HCT116 (cell line): Measurements from ENCODE around the gene ABCA5. TPM values are rescaled to one million over a fixed set of nuclear protein-coding genes. Genes with fewer than 3 reads are reported as not detected.

Source experiments
- ATAC-seq: fragments of 200-7000 bp; cut with Tn5 transposase; 2 replicates; pipeline ENCODE4 v1.9.1; 2020; ENCODE audit warnings: mild to moderate bottlenecking, moderate library complexity
- BruUV-seq: library from RNA; stranded (reverse); fragments of 400-500 nt; replicated peaks from 2 replicates; lab custom pipeline; 2021; lab: Mats Ljungman, UMichigan
- CTCF ChIA-PET: fragments of 300-600 bp; sonication (Branson Sonifier 250); formaldehyde crosslinking; loops from one replicate; lab custom pipeline; 2021; ENCODE audit warnings: antibody characterized with exemption; lab: Charles Lee
- POLR2A ChIA-PET: fragments of 300-600, 350-600 bp; sonication (Branson Sonifier 250); formaldehyde crosslinking; loops from one replicate; lab custom pipeline; 2021; ENCODE audit warnings: antibody characterized with exemption; lab: Charles Lee
- RAD21 ChIA-PET, 2 experiments: fragments of 300-600 bp; sonication (Branson Sonifier 250); formaldehyde crosslinking; loops; one replicate each; lab custom pipeline; 2023; ENCODE audit warnings: low total read pairs in 2 of 2; ENCODE audit not compliant: uncharacterized antibody in 2 of 2, unreplicated experiment in 2 of 2, low non-redundant PET in 1 of 2; lab: Charles Lee
- DNase-seq: peaks from one replicate; pipeline ENCODE4 v3.0.0-alpha.2; 2010; ENCODE audit warnings: low read depth, low spot score
- H2AFZ ChIP-seq: fragments of 200-600 bp; shearing (Covaris generic), sonication (generic); 2 replicates; pipeline ENCODE4 v1.6.1; 2017; ENCODE audit warnings: low read depth, mixed run types, mixed read lengths, antibody characterized with exemption, low read length; ENCODE audit not compliant: poor library complexity, severe bottlenecking
- H3K27ac ChIP-seq: 2 replicates; pipeline ENCODE4 v1.5.1; 2012; ENCODE audit warnings: low read depth, low read length
- H3K27me3 ChIP-seq: fragments of 200-600 bp; sonication (generic); 2 replicates; pipeline ENCODE4 v1.6.1; 2016; ENCODE audit warnings: mixed run types, low read length, mixed read lengths; ENCODE audit not compliant: insufficient read depth
- H3K36me3 ChIP-seq, 2 experiments: fragments of 200-500 bp in 1 of 2; fragments of 200-600 bp in 1 of 2; sonication (Bioruptor generic) in 1 of 2; sonication (generic) in 1 of 2; 2 replicates each; pipeline versions ENCODE4 v1.5.1 to v1.6.1; 2014 to 2016; ENCODE audit warnings: low read length in 2 of 2, inconsistent platforms in 1 of 2, mixed read lengths in 1 of 2, mixed run types in 1 of 2; ENCODE audit not compliant: insufficient read depth in 2 of 2, control insufficient read depth in 1 of 2
- H3K4me1 ChIP-seq, 2 experiments: fragments of 200-600 bp in 1 of 2; sonication (generic) in 1 of 2; 2 replicates each; pipeline versions ENCODE4 v1.5.1 to v1.6.1; 2012 to 2017; ENCODE audit warnings: low read length in 2 of 2, inconsistent platforms in 1 of 2, mild to moderate bottlenecking in 1 of 2, mixed read lengths in 1 of 2, mixed run types in 1 of 2, moderate library complexity in 1 of 2; ENCODE audit not compliant: insufficient read depth in 2 of 2, control insufficient read depth in 1 of 2
- H3K4me2 ChIP-seq: fragments of 200-600 bp; sonication (generic); 2 replicates; pipeline ENCODE4 v1.6.1; 2017; ENCODE audit warnings: mixed run types, low read length, mixed read lengths
- H3K4me3 ChIP-seq, 2 experiments: fragments of 200-600 bp in 1 of 2; sonication (generic) in 1 of 2; replicated peaks in 1 of 2; 2 replicates each; pipeline ENCODE4 v1.5.1; 2011 to 2016; ENCODE audit warnings: low read length in 2 of 2, control low read depth in 1 of 2, low read depth in 1 of 2, mild to moderate bottlenecking in 1 of 2, mixed read lengths in 1 of 2, mixed run types in 1 of 2
- H3K79me2 ChIP-seq: fragments of 200-600 bp; sonication (generic); 2 replicates; pipeline ENCODE4 v1.6.1; 2017; ENCODE audit warnings: mild to moderate bottlenecking, mixed run types, low read length, moderate library complexity, mixed read lengths; ENCODE audit not compliant: insufficient read depth
- H3K9ac ChIP-seq: fragments of 200-600 bp; sonication (generic); 2 replicates; pipeline ENCODE4 v1.6.1; 2016; ENCODE audit warnings: low read length, mixed read lengths
- H3K9me2 ChIP-seq: fragments of 200-600 bp; sonication (generic), shearing (Covaris generic); 2 replicates; pipeline ENCODE4 v1.6.1; 2017; ENCODE audit warnings: mixed run types, mild to moderate bottlenecking, moderate library complexity; ENCODE audit not compliant: insufficient read depth
- H3K9me3 ChIP-seq, 2 experiments: fragments of 200-500 bp in 1 of 2; fragments of 200-600 bp in 1 of 2; sonication (Bioruptor generic) in 1 of 2; sonication (generic) in 1 of 2; 2 replicates each; pipeline ENCODE4 v1.6.1; 2014 to 2017; ENCODE audit warnings: low read length in 2 of 2, mixed read lengths in 2 of 2, inconsistent platforms in 1 of 2, low read depth in 1 of 2, mild to moderate bottlenecking in 1 of 2, mixed run types in 1 of 2, moderate library complexity in 1 of 2; ENCODE audit not compliant: control insufficient read depth in 1 of 2, insufficient read depth in 1 of 2
- H4K20me1 ChIP-seq: fragments of 200-600 bp; sonication (generic), shearing (Covaris generic); 2 replicates; pipeline ENCODE4 v1.6.1; 2017; ENCODE audit warnings: mixed run types, mild to moderate bottlenecking, moderate library complexity; ENCODE audit not compliant: insufficient read depth
- CBX3 ChIP-seq: IDR thresholded peaks from 2 replicates; pipeline ENCODE4 v1.6.1; 2012; ENCODE audit warnings: low read depth
- CEBPB ChIP-seq: IDR thresholded peaks from 2 replicates; pipeline ENCODE4 v1.6.1; 2012; ENCODE audit warnings: low read depth
- EZH2 ChIP-seq: fragments of 200-600 bp; sonication (generic); IDR thresholded peaks from 2 replicates; pipeline ENCODE4 v1.6.1; 2017; ENCODE audit warnings: antibody characterized with exemption, mixed run types
- EZH2phosphoT487 ChIP-seq: fragments of 200-600 bp; IDR thresholded peaks from 2 replicates; pipeline ENCODE4 v1.6.1; 2018; ENCODE audit warnings: antibody characterized with exemption, borderline replicate concordance
- FOSL1 ChIP-seq: IDR thresholded peaks from 2 replicates; pipeline ENCODE4 v1.6.1; 2012; ENCODE audit warnings: low read depth
- JUND ChIP-seq: IDR thresholded peaks from 2 replicates; pipeline ENCODE4 v1.6.1; 2012
- POLR2A ChIP-seq: IDR thresholded peaks from 2 replicates; pipeline ENCODE4 v1.7.0; 2011; ENCODE audit warnings: borderline replicate concordance; ENCODE audit not compliant: insufficient read depth, insufficient read length; ENCODE audit errors: extremely low read depth
- POLR2AphosphoS5 ChIP-seq: IDR thresholded peaks from 2 replicates; pipeline ENCODE4 v1.6.1; 2011; ENCODE audit warnings: mild to moderate bottlenecking, low read depth, low read length, moderate library complexity
- RAD21 ChIP-seq: IDR thresholded peaks from 2 replicates; pipeline ENCODE4 v1.6.1; 2012; ENCODE audit warnings: low read depth, mild to moderate bottlenecking
- SIN3A ChIP-seq: IDR thresholded peaks from 2 replicates; pipeline ENCODE4 v1.6.1; 2012; ENCODE audit warnings: low read depth
- SRF ChIP-seq: IDR thresholded peaks from 2 replicates; pipeline ENCODE4 v1.6.1; 2012; ENCODE audit warnings: low read depth
- TCF7L2 ChIP-seq: IDR thresholded peaks from 2 replicates; pipeline ENCODE4 v1.7.0; 2011; ENCODE audit warnings: borderline replicate concordance, inconsistent platforms; ENCODE audit not compliant: insufficient read depth, insufficient read length; ENCODE audit errors: extremely low read depth
- YY1 ChIP-seq: IDR thresholded peaks from 2 replicates; pipeline ENCODE4 v1.6.1; 2011; ENCODE audit warnings: low read length, low read depth, moderate library complexity, mild to moderate bottlenecking; ENCODE audit not compliant: insufficient replicate concordance; ENCODE audit errors: extremely low read depth
- ZFX ChIP-seq: fragments of 450-650 bp; IDR thresholded peaks from 2 replicates; pipeline ENCODE4 v1.6.1; 2017
- ZNF274 ChIP-seq: fragments of 200-500 bp; sonication (Bioruptor generic); IDR thresholded peaks from 2 replicates; pipeline ENCODE4 v1.6.1; 2014; ENCODE audit warnings: mild to moderate bottlenecking, low read depth, low read length, inconsistent platforms
- intact Hi-C: fragments of 100-400 bp; cut with micrococcal nuclease; formaldehyde crosslinking; loops from 2 replicates; pipeline ENCODE4 v1.10.0; 2022
- total RNA-seq: library from RNA; stranded (reverse); gene quantifications from one replicate; pipeline ENCODE4 v1.2.1, GENCODE V29; 2021; ENCODE audit not compliant: unreplicated experiment
- TF ChIP-seq, protein P1 (sequence below), 3 experiments: fragments of 200-600 bp in 1 of 3; sonication (generic) in 1 of 3; IDR thresholded peaks in 2 of 3; conservative IDR thresholded peaks in 1 of 3; 2 replicates each; pipeline ENCODE4 v1.5.1; 2012 to 2017; ENCODE audit warnings: low read depth in 2 of 3, low read length in 2 of 3, antibody characterized with exemption in 1 of 3, borderline replicate concordance in 1 of 3, control low read depth in 1 of 3, mild to moderate bottlenecking in 1 of 3, mixed read lengths in 1 of 3, mixed run types in 1 of 3, moderate library complexity in 1 of 3; ENCODE audit not compliant: insufficient read depth in 1 of 3
- TF ChIP-seq, protein P2 (sequence below): IDR thresholded peaks from 2 replicates; pipeline ENCODE4 v1.6.1; 2012
- TF ChIP-seq, protein P3 (sequence below): IDR thresholded peaks from 2 replicates; pipeline ENCODE4 v1.6.1; 2012

The ABCA5 gene
- total RNA-seq, 1 experiment from 2014 or later, result 6.8 TPM

DNA sequence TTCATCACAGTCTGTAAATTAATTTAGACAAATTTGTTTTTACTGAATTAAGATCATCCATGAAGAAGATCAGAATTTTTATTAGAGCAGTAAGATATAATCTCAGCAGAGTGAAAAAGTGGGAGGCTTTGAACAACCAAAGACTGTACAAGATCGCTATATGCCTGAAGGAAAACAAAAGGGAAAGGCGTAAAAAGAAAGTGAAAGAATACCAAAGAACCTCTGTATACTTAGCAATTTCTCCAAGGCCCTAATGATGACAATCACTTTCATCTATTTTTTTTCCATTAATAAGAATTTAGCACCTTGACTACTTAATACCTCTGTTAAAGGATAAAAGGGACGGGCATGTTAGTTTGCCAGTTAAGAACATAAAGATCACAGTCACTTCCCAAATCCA lies 59.7 kb downstream of the ABCA5 start:
- RAD21 ChIA-PET, result no interaction called here
- TF ChIP-seq EZH2phosphoT487, result no peak
- TF ChIP-seq POLR2AphosphoS5, result no peak
- TF ChIP-seq FOSL1, result no peak
- TF ChIP-seq, protein P1, sequence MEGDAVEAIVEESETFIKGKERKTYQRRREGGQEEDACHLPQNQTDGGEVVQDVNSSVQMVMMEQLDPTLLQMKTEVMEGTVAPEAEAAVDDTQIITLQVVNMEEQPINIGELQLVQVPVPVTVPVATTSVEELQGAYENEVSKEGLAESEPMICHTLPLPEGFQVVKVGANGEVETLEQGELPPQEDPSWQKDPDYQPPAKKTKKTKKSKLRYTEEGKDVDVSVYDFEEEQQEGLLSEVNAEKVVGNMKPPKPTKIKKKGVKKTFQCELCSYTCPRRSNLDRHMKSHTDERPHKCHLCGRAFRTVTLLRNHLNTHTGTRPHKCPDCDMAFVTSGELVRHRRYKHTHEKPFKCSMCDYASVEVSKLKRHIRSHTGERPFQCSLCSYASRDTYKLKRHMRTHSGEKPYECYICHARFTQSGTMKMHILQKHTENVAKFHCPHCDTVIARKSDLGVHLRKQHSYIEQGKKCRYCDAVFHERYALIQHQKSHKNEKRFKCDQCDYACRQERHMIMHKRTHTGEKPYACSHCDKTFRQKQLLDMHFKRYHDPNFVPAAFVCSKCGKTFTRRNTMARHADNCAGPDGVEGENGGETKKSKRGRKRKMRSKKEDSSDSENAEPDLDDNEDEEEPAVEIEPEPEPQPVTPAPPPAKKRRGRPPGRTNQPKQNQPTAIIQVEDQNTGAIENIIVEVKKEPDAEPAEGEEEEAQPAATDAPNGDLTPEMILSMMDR (IDR thresholded peaks at IDR 0.05 in 2 of 3, conservative IDR thresholded peaks at IDR 0.05 in 1 of 3; ENCODE audit: borderline replicate concordance in 1 of 3, insufficient read depth in 1 of 3, low read depth in 2 of 3, low read length in 2 of 3), result no peak
- TF ChIP-seq YY1, result no peak
- no peak for TF ChIP-seq CEBPB
- no peak for TF ChIP-seq TCF7L2
- TF ChIP-seq, protein P2, sequence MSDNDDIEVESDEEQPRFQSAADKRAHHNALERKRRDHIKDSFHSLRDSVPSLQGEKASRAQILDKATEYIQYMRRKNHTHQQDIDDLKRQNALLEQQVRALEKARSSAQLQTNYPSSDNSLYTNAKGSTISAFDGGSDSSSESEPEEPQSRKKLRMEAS, result no peak
- TF ChIP-seq POLR2A, result no peak
- no peak for TF ChIP-seq CBX3
- TF ChIP-seq ZFX, result no peak
- TF ChIP-seq JUND, result no peak
- TF ChIP-seq, protein P3, sequence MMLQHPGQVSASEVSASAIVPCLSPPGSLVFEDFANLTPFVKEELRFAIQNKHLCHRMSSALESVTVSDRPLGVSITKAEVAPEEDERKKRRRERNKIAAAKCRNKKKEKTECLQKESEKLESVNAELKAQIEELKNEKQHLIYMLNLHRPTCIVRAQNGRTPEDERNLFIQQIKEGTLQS, result no peak
- TF ChIP-seq RAD21, result no peak
- no peak for TF ChIP-seq SRF
- TF ChIP-seq ZNF274, result no peak
- TF ChIP-seq SIN3A, result no peak
- no peak for TF ChIP-seq EZH2
- TF ChIP-seq, all 23 proteins: peak for 0
- no peak for ATAC-seq
- no peak overlapping the region for H3K9ac ChIP-seq
- no peaks in the 10 kb centered on the region for H3K9me2 ChIP-seq
- H3K4me2 ChIP-seq, result no peak overlapping the region
- ChIA-PET CTCF (interaction anchor here (1.5 kb wide), 1 partner anchor 255 kb away, joined by 3 read pairs; no protein-coding TSS in a partner anchor), POLR2A (no interaction called here)
- intact Hi-C loops, result loop anchor here (5.0 to 10.0 kb wide), 2 partner anchors 50 to 128 kb away; no protein-coding TSS in a partner anchor
- H3K27me3 ChIP-seq, result no peaks in the 10 kb centered on the region
- no TSS peak for BruUV-seq
- H3K27ac ChIP-seq, result no peak overlapping the region
- H3K9me3 ChIP-seq, result no peaks in the 10 kb centered on the region
- no peaks in the 10 kb centered on the region for H3K79me2 ChIP-seq
- no peak overlapping the region for H3K4me3 ChIP-seq
- no peaks in the 10 kb centered on the region; a peak in 1 of 4 replicates for H3K4me1 ChIP-seq
- no peak overlapping the region for H2AFZ ChIP-seq
- no peak for DNase-seq
- no peaks in the 10 kb centered on the region for H3K36me3 ChIP-seq
- no peaks in the 10 kb centered on the region for H4K20me1 ChIP-seq
